HG03521 (cell line): ENCODE results near the gene P2RY13.

Experiments
- ATAC-seq: cut with Tn5 transposase; IDR thresholded peaks from one replicate; pipeline ENCODE4 v1.9.1; 2021; ENCODE audit warnings: mild to moderate bottlenecking, moderate library complexity; ENCODE audit not compliant: unreplicated experiment

P2RY13 gene

DNA sequence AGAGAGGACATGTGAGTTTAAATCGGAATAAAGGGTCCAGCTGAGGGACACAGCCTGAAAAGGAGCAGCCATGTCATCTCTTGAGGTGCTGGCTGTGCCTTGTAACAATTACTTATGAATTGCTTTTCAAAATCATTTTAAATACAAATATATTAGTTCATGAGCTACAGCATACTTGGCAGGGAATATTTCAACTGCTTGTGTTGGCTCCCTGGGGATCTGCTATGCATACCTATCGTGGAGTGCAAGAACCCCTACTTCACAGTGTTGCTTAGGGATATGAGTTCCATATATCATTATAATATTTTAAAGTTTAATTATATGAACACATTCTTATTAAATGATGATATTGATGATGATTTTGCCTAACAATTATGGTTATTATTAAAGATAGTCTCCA is 31.9 kb downstream of the P2RY13 start:
- ATAC-seq: no peak

GRCh38 chr3:151296226-151296625 is 33.1 kb downstream of the P2RY13 start:
- no peak for ATAC-seq

- no peak for ATAC-seq
Measured at GRCh38 chr3:151293127-151293526, 36.2 kb downstream of the P2RY13 start.

DNA sequence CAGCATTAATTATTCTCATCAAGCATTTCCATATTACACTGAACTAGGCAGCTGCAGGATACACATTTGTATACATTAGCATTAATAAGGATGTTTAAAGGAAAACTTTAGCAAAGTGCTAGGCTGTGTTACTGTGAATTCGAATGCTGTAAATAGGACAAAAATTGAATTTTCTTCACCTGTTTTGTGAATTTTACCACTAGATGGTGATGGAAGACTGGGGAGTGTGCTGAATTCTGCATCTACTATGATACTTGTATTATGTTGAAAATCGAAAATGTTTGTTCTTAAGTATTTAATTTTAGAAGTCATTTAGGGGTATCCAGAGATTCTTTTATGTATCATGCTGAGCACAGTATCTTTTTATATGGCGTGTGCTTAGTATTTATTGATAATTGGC is 38.7 kb downstream of the P2RY13 start:
- no peak for ATAC-seq

- no peak for ATAC-seq
Measured at GRCh38 chr3:151289445-151289844, 39.9 kb downstream of the P2RY13 start.

DNA sequence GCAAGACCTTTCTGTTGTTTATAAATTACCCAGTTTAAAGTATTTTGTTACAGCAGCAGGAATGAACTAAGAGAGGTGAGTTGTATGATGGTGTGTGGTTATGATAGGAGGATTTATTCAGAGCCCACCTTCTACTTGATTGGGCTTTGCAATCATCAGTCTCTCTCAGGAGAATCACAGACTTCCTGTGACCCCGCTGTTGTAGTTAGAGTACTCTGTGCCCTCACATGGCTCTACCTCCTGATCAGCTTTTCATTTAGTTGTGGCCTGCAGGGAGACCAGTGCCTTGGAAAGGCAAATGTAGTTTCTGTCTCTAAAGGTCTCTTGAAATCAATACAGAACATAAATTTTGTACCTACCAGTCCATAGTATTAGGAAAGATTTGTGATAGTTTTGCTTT is 43.4 kb downstream of the P2RY13 start:
- ATAC-seq: no peak

DNA sequence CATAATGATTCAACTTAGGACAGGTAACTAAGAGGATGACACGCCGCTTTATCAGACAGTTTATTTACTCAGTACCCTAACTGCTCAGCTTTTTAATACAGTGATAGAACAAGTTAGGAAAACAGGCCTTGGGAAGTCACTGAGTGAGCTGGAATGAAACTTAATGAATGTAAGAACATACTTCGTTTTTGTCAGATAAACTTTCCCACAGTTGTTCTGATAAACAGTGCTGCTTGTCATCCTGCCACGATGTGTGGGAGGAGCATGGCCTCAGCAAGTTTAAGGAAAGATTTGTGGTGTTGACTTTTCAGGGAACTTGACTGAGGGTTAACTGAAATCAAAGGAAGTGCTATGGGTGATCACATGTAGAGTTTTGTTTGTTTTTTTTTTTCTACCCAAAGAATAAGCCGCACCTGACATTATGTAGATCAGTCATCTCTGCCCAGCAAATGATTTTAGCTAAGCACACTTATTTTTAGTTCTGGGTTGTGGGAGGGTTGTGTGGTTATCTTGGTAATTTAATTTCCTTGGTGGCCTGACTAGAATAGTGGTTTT is 45.4 kb downstream of the P2RY13 start:
- ATAC-seq: no peak

DNA sequence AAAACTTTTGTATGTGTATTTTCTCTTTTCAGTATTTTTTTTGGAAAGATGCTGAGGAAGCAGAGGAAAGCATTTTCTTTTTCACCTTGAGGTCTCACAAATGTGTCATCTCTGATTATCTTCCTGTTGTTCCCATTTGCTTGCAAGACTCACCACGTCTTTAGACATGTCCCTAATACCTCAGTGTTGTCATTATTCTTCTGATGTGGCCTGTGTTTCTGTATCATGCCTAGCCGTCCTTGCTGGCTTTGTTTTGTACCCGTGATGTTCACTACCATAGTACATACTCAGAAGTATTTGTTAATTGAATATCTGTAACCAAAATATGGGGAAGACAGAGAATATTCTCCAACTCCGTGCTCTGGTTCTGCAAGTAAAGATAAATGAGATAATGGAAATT is 46.0 kb downstream of the P2RY13 start:
- no peak for ATAC-seq

DNA sequence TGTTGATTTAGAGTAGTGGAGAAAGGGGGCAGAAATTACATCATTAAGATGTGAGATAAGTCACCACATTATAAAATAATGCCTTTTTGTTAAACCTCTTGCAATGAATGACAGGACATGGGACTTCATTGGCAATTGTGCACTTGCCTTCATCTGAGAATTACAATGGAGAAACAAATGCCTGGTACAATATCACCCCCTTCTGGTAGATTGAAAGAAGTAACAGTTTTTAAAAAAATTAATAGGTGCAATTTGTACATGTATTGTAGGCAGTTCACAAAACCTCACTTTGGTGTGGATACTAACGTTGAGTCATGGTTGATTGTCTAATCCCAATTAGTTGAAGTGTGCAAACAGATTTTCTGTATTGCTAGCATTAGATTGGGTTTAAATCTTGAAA is 46.4 kb downstream of the P2RY13 start:
- no peak for ATAC-seq

GRCh38 chr3:151281671-151282324 is 47.6 kb downstream of the P2RY13 start:
- no peak for ATAC-seq

DNA sequence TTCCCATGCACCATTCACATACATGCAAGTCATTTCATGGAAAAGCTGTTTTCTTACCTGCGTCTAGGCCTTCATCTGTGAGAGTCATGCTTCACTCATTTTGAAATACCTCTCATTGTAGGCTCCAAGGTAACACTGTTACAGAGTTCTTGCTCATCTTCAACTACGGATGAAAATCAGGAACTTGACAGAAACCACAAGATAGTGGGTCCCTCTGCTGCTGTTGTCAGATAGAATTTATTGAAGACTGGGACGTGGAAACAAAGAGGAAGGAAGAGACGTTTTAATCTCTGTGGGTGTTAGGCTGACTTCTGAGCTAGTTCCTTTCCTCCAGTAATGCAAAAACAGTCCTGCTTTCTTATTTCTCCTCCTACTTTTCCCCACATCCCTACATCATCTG is 51.1 kb downstream of the P2RY13 start, which contains the start of gene P2RY14:
Gene P2RY14, minus strand, starts transcription at position 313 of the 400 bp plus-strand sequence. CDS start 64,226 bp downstream, outside the sequence.
- no peak for ATAC-seq

- peak; percentile 55 for ATAC-seq
Measured at GRCh38 chr3:151276687-151277042, 52.7 kb downstream of the P2RY13 start.
